Cortex of kidney (tissue), 1 donor: ENCODE results near the gene TENM3.
"Not testable (repeated sequence)": the region's sequence is repeated elsewhere in the genome, so short reads cannot be mapped to it uniquely, and the experiment has no call there.

Source experiments
- DNase-seq: peaks from one replicate; lab custom pipeline; 2025; lab: John Stamatoyannopoulos, UW

The TENM3 gene

GRCh38 chr4:182243204-182243603, at the start of gene TENM3:
TSS of gene TENM3 (plus strand) at chr4:182243402. CDS start at chr4:182324021, 80,619 bp downstream.
- not testable (repeated sequence) for DNase-seq

- no peak for DNase-seq
Observed at GRCh38 chr4:182194091-182194824, 48.9 kb upstream of the TENM3 start.

GRCh38 chr4:182197611-182198010, 45.6 kb upstream of the TENM3 start:
- no peak for DNase-seq

- DNase-seq: no peak
Observed at GRCh38 chr4:182201871-182202270, 41.3 kb upstream of the TENM3 start.

GRCh38 chr4:182202650-182203049, 40.6 kb upstream of the TENM3 start:
- no peak for DNase-seq

- DNase-seq: no peak
Observed at GRCh38 chr4:182203872-182204411, 39.3 kb upstream of the TENM3 start.

GRCh38 chr4:182205306-182205705, 37.9 kb upstream of the TENM3 start:
- DNase-seq: no peak

GRCh38 chr4:182206266-182206665, 36.9 kb upstream of the TENM3 start:
- DNase-seq: no peak

GRCh38 chr4:182206916-182207315, 36.3 kb upstream of the TENM3 start:
- no peak for DNase-seq

- DNase-seq: no peak
Observed at GRCh38 chr4:182207830-182208396, 35.3 kb upstream of the TENM3 start.

GRCh38 chr4:182208526-182209050, 34.6 kb upstream of the TENM3 start:
- DNase-seq: no peak

GRCh38 chr4:182212211-182212761, 30.9 kb upstream of the TENM3 start:
- no peak for DNase-seq

GRCh38 chr4:182213004-182213403, 30.2 kb upstream of the TENM3 start:
- no peak for DNase-seq

GRCh38 chr4:182215148-182215547, 28.1 kb upstream of the TENM3 start:
- no peak for DNase-seq

GRCh38 chr4:182216005-182216404, 27.2 kb upstream of the TENM3 start:
- no peak for DNase-seq

GRCh38 chr4:182219411-182220056, 23.7 kb upstream of the TENM3 start:
- DNase-seq: no peak

GRCh38 chr4:182221987-182222386, 21.2 kb upstream of the TENM3 start:
- DNase-seq: no peak

- DNase-seq: no peak
Observed at GRCh38 chr4:182222766-182223165, 20.4 kb upstream of the TENM3 start.

GRCh38 chr4:182223708-182224107, 19.5 kb upstream of the TENM3 start:
- DNase-seq: no peak

- no peak for DNase-seq
Observed at GRCh38 chr4:182224192-182224850, 18.9 kb upstream of the TENM3 start.

GRCh38 chr4:182225257-182225852, 17.8 kb upstream of the TENM3 start:
- DNase-seq: no peak
